Keratinocyte (primary cell): Measurements from ENCODE around the gene CDS1.

Experiments
- EZH2 ChIP-seq: IDR thresholded peaks from one replicate; pipeline ENCODE4 v1.6.1; 2012; ENCODE audit warnings: inconsistent platforms, mild to moderate bottlenecking, low read length, moderate library complexity
- TF ChIP-seq, protein P1 (sequence below), 3 experiments: IDR thresholded peaks in 1 of 3; conservative IDR thresholded peaks in 1 of 3; optimal IDR thresholded peaks in 1 of 3; 2 replicates in 2 of 3; 3 replicates in 1 of 3; pipeline versions ENCODE3 to v1.5.1; 2011; ENCODE audit warnings: low read length in 3 of 3, mild to moderate bottlenecking in 3 of 3, moderate library complexity in 2 of 3, control low read depth in 1 of 3, inconsistent platforms in 1 of 3; ENCODE audit not compliant: insufficient read depth in 2 of 3; ENCODE audit errors: extremely low read depth in 1 of 3

DNA sequence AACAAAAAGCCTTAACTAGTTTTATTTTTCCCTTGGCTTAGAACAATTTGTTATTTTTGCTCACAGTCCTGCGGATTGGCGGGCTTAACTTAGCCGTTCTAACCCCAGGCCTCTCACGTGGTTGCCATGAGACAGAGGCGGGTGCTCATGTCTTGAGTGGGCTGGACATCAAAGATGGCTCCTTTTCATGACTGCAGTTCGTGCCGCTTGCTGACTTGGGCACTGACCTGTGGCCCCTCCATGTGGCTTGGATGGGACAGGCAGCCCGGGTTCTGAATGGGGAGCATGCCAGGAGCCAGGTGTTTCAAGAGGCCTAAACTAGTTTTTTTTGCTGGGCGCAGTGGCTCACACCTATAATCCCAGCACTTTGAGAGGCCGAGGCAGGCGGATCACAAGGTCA, 40.7 kb downstream of the CDS1 start:
- TF ChIP-seq, protein P1, sequence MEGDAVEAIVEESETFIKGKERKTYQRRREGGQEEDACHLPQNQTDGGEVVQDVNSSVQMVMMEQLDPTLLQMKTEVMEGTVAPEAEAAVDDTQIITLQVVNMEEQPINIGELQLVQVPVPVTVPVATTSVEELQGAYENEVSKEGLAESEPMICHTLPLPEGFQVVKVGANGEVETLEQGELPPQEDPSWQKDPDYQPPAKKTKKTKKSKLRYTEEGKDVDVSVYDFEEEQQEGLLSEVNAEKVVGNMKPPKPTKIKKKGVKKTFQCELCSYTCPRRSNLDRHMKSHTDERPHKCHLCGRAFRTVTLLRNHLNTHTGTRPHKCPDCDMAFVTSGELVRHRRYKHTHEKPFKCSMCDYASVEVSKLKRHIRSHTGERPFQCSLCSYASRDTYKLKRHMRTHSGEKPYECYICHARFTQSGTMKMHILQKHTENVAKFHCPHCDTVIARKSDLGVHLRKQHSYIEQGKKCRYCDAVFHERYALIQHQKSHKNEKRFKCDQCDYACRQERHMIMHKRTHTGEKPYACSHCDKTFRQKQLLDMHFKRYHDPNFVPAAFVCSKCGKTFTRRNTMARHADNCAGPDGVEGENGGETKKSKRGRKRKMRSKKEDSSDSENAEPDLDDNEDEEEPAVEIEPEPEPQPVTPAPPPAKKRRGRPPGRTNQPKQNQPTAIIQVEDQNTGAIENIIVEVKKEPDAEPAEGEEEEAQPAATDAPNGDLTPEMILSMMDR (optimal IDR thresholded peaks at IDR 0.05 in 1 of 3, IDR thresholded peaks at IDR 0.05 in 1 of 3, conservative IDR thresholded peaks at IDR 0.05 in 1 of 3; ENCODE audit: extremely low read depth in 1 of 3, insufficient read depth in 2 of 3, low read length in 3 of 3): no peak
- no peak for TF ChIP-seq EZH2
